ENCODE data around the gene CILP2.

CILP2 gene

DNA sequence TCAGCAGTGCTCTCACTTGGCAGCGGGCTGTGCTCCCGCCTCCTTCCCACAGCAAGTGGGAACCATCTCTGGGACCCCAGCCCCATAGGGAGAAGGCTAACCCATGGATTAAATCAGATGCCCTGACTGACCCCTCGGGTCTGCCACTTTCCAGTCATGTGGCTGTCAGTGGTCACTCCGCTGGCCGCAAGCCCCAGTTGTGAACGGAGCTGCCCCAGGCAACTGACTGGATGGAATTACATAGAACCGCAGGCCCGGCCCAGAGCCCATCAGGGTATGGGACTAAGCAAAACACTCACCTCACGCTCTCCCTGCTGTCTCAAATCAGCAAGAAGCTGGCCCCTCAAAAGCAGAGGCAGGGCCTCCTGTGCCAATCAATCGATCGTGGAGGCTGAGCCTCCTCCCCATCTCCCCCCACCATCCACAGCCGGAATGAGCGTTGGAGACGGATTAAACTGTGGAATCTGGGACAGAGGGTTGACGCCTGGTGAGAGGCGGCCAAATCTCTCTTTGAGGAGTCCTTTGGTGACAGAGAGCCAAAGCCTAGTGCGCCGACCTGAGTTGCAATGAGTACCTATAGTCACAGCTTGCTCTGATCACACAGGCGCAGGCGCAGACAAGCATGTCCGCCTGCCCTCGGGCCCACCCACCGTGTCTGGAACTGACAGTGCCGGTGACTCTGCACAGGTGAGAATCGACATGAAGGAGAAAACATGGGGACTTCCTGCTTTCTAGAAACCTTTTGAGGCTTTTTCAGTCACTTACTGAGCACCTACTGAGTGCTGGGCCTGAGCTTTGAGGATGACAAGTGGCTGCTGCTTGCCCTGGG is 41.7 kb downstream of the CILP2 start:
- Histone ChIP-seq H3K4me3 (ENCODE audit: low read depth in 1 of 5, low read length in 5 of 5) (no peak overlapping the region), H3K9me3 (ENCODE audit: control insufficient read depth in 5 of 5, low read length in 5 of 5) (no peaks in the 10 kb centered on the region), H3K4me1 (ENCODE audit: control insufficient read depth in 5 of 5, insufficient read depth in 5 of 5, low read length in 5 of 5) (no peaks in the 10 kb centered on the region), H3K36me3 (ENCODE audit: control insufficient read depth in 5 of 5, insufficient read depth in 5 of 5, low read length in 5 of 5) (no peaks in the 10 kb centered on the region), H3K27ac (ENCODE audit: low read depth, low read length) (no peak overlapping the region), H3K27me3 (ENCODE audit: control insufficient read depth in 5 of 5, insufficient read depth in 4 of 5, low read length in 5 of 5) (no peaks in the 10 kb centered on the region), H3K9ac (ENCODE audit: low read length in 5 of 5) (no peak overlapping the region)

DNA sequence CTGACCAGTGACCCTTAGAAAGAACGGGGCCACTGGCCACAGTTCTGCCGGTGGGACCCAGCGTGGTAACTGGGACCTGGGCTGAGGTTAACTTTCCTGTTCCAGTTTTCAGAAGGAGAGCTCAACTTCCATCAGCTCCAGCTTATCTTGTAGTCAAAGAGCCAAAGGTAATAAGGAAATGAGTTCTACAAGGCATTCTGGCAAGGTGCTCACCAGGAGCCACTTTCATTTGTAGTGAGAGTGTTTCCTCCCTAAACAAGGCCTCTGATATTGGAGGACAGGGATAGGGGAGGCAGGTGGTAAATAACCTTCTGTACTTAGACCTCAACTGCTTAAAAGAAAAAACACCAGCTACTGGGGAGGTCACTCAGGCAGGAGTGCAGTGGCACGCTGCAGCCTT is 42.4 kb downstream of the CILP2 start:
- Histone ChIP-seq H3K9me3 (ENCODE audit: control insufficient read depth in 5 of 5, low read length in 5 of 5) (no peaks in the 10 kb centered on the region), H3K27me3 (ENCODE audit: control insufficient read depth in 5 of 5, insufficient read depth in 4 of 5, low read length in 5 of 5) (no peaks in the 10 kb centered on the region), H3K9ac (ENCODE audit: low read length in 5 of 5) (no peak overlapping the region), H3K4me3 (ENCODE audit: low read depth in 1 of 5, low read length in 5 of 5) (no peak overlapping the region), H3K4me1 (ENCODE audit: control insufficient read depth in 5 of 5, insufficient read depth in 5 of 5, low read length in 5 of 5) (no peaks in the 10 kb centered on the region), H3K27ac (ENCODE audit: low read depth, low read length) (no peak overlapping the region), H3K36me3 (ENCODE audit: control insufficient read depth in 5 of 5, insufficient read depth in 5 of 5, low read length in 5 of 5) (no peaks in the 10 kb centered on the region)

DNA sequence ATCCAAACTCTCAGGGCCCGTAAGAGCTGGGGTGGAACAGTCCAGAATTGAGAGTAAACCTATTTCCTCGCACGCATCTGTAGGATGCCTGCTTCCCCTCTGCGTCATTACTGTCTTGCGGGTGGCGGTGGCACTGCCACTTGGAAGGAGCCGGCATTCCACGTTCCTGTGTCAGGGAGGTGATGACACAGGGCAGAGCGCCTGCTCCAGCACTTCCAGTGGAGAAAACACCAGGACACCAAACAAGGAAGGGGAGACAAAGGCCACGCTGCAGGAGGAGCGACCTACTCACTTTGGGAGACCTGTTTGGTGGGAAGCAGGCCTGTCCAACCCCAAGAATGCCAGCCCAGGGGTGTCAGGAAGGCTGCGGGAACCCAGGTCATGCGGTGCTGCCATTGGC is 43.3 kb downstream of the CILP2 start:
- Histone ChIP-seq H3K9me3 (ENCODE audit: control insufficient read depth in 5 of 5, low read length in 5 of 5) (no peaks in the 10 kb centered on the region), H3K9ac (ENCODE audit: low read length in 5 of 5) (no peak overlapping the region), H3K4me1 (ENCODE audit: control insufficient read depth in 5 of 5, insufficient read depth in 5 of 5, low read length in 5 of 5) (no peaks in the 10 kb centered on the region), H3K36me3 (ENCODE audit: control insufficient read depth in 5 of 5, insufficient read depth in 5 of 5, low read length in 5 of 5) (no peaks in the 10 kb centered on the region), H3K27me3 (ENCODE audit: control insufficient read depth in 5 of 5, insufficient read depth in 4 of 5, low read length in 5 of 5) (no peaks in the 10 kb centered on the region), H3K4me3 (ENCODE audit: low read depth in 1 of 5, low read length in 5 of 5) (no peak overlapping the region), H3K27ac (ENCODE audit: low read depth, low read length) (no peak overlapping the region)

DNA sequence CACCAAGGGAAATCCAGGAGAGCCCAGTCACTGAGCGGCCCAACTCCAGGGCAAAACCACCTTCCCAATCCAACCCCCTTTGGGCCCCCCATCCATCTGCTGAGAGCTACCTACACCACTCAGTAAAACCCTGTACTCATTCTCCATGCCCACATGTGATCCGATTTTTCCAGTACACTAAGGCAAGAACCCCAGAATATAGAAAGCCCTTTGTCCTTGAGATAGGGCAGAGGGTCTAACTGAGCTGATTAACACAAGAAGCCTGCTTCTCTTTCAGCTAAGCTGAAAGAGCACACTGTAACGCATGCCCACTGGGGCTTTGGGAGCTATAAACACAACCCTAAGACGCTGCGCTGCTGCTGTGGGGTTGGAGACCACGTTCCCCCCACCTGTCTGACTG is 44.4 kb downstream of the CILP2 start:
- Histone ChIP-seq H3K36me3 (ENCODE audit: control insufficient read depth in 5 of 5, insufficient read depth in 5 of 5, low read length in 5 of 5) (no peaks in the 10 kb centered on the region), H3K9me3 (ENCODE audit: control insufficient read depth in 5 of 5, low read length in 5 of 5) (no peaks in the 10 kb centered on the region), H3K4me3 (ENCODE audit: low read depth in 1 of 5, low read length in 5 of 5) (no peak overlapping the region), H3K27ac (ENCODE audit: low read depth, low read length) (no peak overlapping the region), H3K4me1 (ENCODE audit: control insufficient read depth in 5 of 5, insufficient read depth in 5 of 5, low read length in 5 of 5) (no peaks in the 10 kb centered on the region), H3K9ac (ENCODE audit: low read length in 5 of 5) (no peak overlapping the region), H3K27me3 (ENCODE audit: control insufficient read depth in 5 of 5, insufficient read depth in 4 of 5, low read length in 5 of 5) (no peaks in the 10 kb centered on the region)

DNA sequence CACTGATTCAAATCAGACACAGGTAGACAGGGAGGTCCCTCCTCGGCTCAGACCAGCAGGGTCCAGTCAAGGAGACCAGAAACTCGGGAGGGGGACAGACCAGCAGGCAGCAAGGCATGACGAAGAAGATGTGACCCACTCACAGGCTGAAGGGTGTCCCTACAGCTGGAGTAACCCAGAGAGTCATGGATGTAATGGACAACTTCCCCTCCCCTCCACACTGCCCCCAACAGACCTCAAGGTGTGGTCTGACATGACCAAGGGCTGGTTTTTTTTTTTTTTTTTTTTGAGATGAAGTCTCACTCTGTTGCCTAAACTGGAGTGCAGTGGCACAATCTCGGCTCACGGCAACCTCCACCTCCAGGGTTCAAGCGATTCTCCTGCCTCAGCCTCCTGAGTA is 46.3 kb downstream of the CILP2 start:
- H3K9ac ChIP-seq (ENCODE audit: low read length in 5 of 5), result no peak overlapping the region
- no peak overlapping the region for H3K4me3 ChIP-seq (ENCODE audit: low read depth in 1 of 5, low read length in 5 of 5)
- H3K27ac ChIP-seq (ENCODE audit: low read depth, low read length), result no peak overlapping the region

DNA sequence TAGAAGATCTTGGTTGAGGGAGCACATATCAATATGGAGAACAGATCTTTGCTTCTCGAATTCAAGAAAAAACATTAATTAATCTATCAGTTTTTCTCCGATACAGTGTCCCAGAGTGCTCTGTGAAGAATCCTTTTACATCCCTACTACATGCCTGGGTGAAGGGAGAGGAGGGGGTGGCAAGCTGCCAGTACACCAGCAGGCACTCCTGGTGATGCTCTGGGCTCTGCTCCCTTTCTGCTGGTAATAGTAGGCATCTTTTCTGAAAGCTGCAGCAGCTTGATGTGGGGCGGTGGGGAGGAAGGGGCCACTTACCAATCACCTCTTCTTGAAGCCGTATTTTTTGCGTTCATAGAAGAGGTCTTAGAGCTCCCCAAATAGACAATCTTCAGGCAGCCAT is 49.7 kb downstream of the CILP2 start:
- Histone ChIP-seq H3K27ac (ENCODE audit: low read depth, low read length) (no peak overlapping the region), H3K4me1 (ENCODE audit: control insufficient read depth in 5 of 5, insufficient read depth in 5 of 5, low read length in 5 of 5) (peaks cover 0 to 17% (median 15%) of the 10 kb centered on the region in 5 donors), H3K36me3 (ENCODE audit: control insufficient read depth in 5 of 5, insufficient read depth in 5 of 5, low read length in 5 of 5) (no peaks in the 10 kb centered on the region), H3K9me3 (ENCODE audit: control insufficient read depth in 5 of 5, low read length in 5 of 5) (no peaks in the 10 kb centered on the region), H3K4me3 (ENCODE audit: low read depth in 1 of 5, low read length in 5 of 5) (no peak overlapping the region), H3K9ac (ENCODE audit: low read length in 5 of 5) (no peak overlapping the region), H3K27me3 (ENCODE audit: control insufficient read depth in 5 of 5, insufficient read depth in 4 of 5, low read length in 5 of 5) (no peaks in the 10 kb centered on the region)

More for the DNA sequence above, 46.3 kb downstream of the CILP2 start:
- Histone ChIP-seq H3K9me3 (ENCODE audit: control insufficient read depth in 5 of 5, low read length in 5 of 5) (no peaks in the 10 kb centered on the region), H3K27me3 (ENCODE audit: control insufficient read depth in 5 of 5, insufficient read depth in 4 of 5, low read length in 5 of 5) (no peaks in the 10 kb centered on the region), H3K36me3 (ENCODE audit: control insufficient read depth in 5 of 5, insufficient read depth in 5 of 5, low read length in 5 of 5) (no peaks in the 10 kb centered on the region), H3K4me1 (ENCODE audit: control insufficient read depth in 5 of 5, insufficient read depth in 5 of 5, low read length in 5 of 5) (no peaks in the 10 kb centered on the region)

DNA sequence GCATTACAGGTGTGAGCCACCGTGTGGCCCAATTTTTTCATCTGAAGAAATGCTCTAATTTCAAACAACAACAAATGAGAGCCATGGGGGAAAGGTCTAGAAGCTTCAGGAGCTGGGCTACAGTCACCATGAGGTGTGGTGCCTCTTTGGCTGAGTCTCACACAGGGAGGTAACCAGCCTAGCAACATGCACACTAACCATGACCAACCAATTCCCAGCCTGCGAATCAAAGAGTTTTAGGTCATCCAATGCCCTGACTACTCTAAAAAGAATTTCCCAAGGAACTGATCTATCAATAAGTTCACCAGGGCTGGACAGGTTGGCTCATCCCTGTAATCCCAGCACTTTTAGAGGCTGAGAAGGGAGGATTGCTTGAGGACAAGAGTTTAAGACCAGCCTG is 50.5 kb downstream of the CILP2 start:
- Histone ChIP-seq H3K4me1 (ENCODE audit: control insufficient read depth in 5 of 5, insufficient read depth in 5 of 5, low read length in 5 of 5) (peaks cover 0 to 17% (median 15%) of the 10 kb centered on the region in 5 donors), H3K36me3 (ENCODE audit: control insufficient read depth in 5 of 5, insufficient read depth in 5 of 5, low read length in 5 of 5) (no peaks in the 10 kb centered on the region), H3K27me3 (ENCODE audit: control insufficient read depth in 5 of 5, insufficient read depth in 4 of 5, low read length in 5 of 5) (no peaks in the 10 kb centered on the region), H3K9me3 (ENCODE audit: control insufficient read depth in 5 of 5, low read length in 5 of 5) (no peaks in the 10 kb centered on the region), H3K9ac (ENCODE audit: low read length in 5 of 5) (no peak overlapping the region), H3K4me3 (ENCODE audit: low read depth in 1 of 5, low read length in 5 of 5) (no peak overlapping the region), H3K27ac (ENCODE audit: low read depth, low read length) (no peak overlapping the region)

DNA sequence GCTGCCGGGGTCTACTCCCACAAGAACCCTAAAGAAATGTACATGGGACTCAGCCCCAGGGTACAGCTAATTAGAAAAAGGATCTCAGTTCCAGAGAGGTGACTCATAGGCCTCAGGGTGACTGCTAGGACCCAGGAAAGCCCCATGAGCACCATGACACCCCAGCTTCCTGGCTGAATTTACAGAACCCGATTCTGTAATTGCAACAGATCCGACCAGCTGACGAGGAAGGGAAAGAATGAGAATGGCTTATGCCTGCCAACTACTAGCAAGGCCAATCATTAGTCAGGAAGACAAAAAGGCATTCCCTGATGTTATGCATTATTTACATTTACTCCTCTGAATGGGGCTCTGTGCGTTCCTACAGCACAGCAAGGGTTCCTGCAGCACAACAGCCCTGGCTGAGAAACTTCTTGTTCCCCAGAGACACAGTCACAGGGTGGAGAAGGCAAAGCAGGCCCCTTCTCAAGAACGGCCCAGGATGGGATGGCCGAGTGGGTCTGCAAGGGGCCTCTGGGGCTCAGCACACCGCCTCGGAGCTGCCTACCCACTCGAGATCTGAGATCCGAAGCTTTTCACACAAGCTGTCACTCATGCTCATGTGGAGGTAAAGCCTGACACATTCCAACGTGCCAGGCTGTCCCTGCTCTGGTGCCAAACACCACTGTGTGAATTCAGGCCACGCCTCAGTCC is 53.2 kb downstream of the CILP2 start:
- peak overlapping the region in 1 of 5 donors; percentile 56 for H3K9ac ChIP-seq (ENCODE audit: low read length in 5 of 5)
- no peaks in the 10 kb centered on the region for H3K9me3 ChIP-seq (ENCODE audit: control insufficient read depth in 5 of 5, low read length in 5 of 5)
- H3K4me3 ChIP-seq (ENCODE audit: low read depth in 1 of 5, low read length in 5 of 5), result peak overlapping the region in 3 of 5 donors; percentile 17 to 54 (median 29)
- H3K27me3 ChIP-seq (ENCODE audit: control insufficient read depth in 5 of 5, insufficient read depth in 4 of 5, low read length in 5 of 5), result no peaks in the 10 kb centered on the region
- peaks cover 2 to 38% (median 26%) of the 10 kb centered on the region in 5 donors for H3K4me1 ChIP-seq (ENCODE audit: control insufficient read depth in 5 of 5, insufficient read depth in 5 of 5, low read length in 5 of 5)
- H3K36me3 ChIP-seq (ENCODE audit: control insufficient read depth in 5 of 5, insufficient read depth in 5 of 5, low read length in 5 of 5), result no peaks in the 10 kb centered on the region
- H3K27ac ChIP-seq (ENCODE audit: low read depth, low read length), result peak overlapping the region; percentile 78

DNA sequence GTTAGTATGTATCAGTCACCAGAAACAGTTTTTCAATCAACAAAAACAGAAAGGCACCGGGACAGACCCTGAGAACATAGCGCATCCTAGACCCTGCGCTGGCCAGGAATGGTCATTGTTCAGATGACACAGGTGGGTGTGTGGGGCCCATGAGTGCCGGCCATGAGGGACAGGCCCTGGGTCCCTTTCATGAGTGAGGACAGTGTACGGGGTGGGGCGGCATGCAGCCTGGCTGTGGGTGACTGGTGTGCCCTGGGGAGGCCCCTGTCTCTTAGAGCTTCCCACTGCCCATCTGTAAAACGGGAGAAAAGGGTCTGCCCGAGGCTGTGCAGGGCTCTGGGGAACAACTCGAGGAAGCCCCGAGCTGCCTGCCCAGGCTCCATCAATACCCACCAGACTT is 54.6 kb downstream of the CILP2 start:
- no peak overlapping the region for H3K4me3 ChIP-seq (ENCODE audit: low read depth in 1 of 5, low read length in 5 of 5)
- H3K36me3 ChIP-seq (ENCODE audit: control insufficient read depth in 5 of 5, insufficient read depth in 5 of 5, low read length in 5 of 5), result no peaks in the 10 kb centered on the region
- peak overlapping the region in 1 of 5 donors; percentile 17 for H3K9ac ChIP-seq (ENCODE audit: low read length in 5 of 5)
- H3K27ac ChIP-seq (ENCODE audit: low read depth, low read length), result no peak overlapping the region
- no peaks in the 10 kb centered on the region for H3K9me3 ChIP-seq (ENCODE audit: control insufficient read depth in 5 of 5, low read length in 5 of 5)
- H3K4me1 ChIP-seq (ENCODE audit: control insufficient read depth in 5 of 5, insufficient read depth in 5 of 5, low read length in 5 of 5), result peaks cover 2 to 44% (median 31%) of the 10 kb centered on the region in 5 donors
- no peaks in the 10 kb centered on the region for H3K27me3 ChIP-seq (ENCODE audit: control insufficient read depth in 5 of 5, insufficient read depth in 4 of 5, low read length in 5 of 5)

DNA sequence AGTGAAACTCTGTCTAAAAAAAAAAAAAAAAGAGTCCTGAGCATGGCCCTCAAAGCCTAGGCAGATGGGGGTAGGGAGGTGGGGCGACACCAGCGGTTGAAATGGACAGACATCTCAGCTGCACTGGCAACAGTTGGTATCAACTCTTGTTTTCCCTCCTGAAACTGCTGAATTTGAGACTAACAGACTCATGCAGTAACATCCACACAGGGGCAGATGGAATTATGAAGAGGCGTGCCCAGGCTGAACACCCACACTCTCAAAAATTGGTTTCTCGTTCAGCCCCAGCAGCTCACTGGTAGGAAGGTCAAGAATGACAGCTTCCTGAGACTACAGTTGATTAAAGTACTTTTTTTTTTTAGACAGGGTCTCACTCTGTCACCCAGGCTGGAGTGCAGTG is 56.3 kb downstream of the CILP2 start:
- no peak overlapping the region for H3K4me3 ChIP-seq (ENCODE audit: low read depth in 1 of 5, low read length in 5 of 5)
- no peaks in the 10 kb centered on the region for H3K27me3 ChIP-seq (ENCODE audit: control insufficient read depth in 5 of 5, insufficient read depth in 4 of 5, low read length in 5 of 5)
- no peak overlapping the region for H3K9ac ChIP-seq (ENCODE audit: low read length in 5 of 5)
- H3K4me1 ChIP-seq (ENCODE audit: control insufficient read depth in 5 of 5, insufficient read depth in 5 of 5, low read length in 5 of 5), result peaks cover 2 to 44% (median 31%) of the 10 kb centered on the region in 5 donors
- no peaks in the 10 kb centered on the region for H3K36me3 ChIP-seq (ENCODE audit: control insufficient read depth in 5 of 5, insufficient read depth in 5 of 5, low read length in 5 of 5)
- H3K27ac ChIP-seq (ENCODE audit: low read depth, low read length), result peak overlapping the region; percentile 64
- no peaks in the 10 kb centered on the region for H3K9me3 ChIP-seq (ENCODE audit: control insufficient read depth in 5 of 5, low read length in 5 of 5)

Data from subcutaneous abdominal adipose tissue (tissue), 5 donors.